Measurements from ENCODE around the gene ZNF280C.
"Not testable (repeated sequence)": the region's sequence is repeated elsewhere in the genome, so short reads cannot be mapped to it uniquely, and the experiment has no call there.

The ZNF280C gene

GRCh38 chrX:130268449-130269170 is at the start of gene ZNF280C:
ZNF280C (minus strand) TSS chrX:130268899; CDS start chrX:130260449, 8,450 bp downstream.
- DNase-seq, result peak; percentile 86 to 87

- DNase-seq, result no peak
Observed at GRCh38 chrX:130304587-130305368, 36.1 kb upstream of the ZNF280C start.

GRCh38 chrX:130301977-130302376 is 33.3 kb upstream of the ZNF280C start:
- DNase-seq, result no peak

- DNase-seq, result no peak
Observed at GRCh38 chrX:130301405-130301804, 32.7 kb upstream of the ZNF280C start.

GRCh38 chrX:130300010-130300282 is 31.2 kb upstream of the ZNF280C start:
- DNase-seq, result no peak

- DNase-seq, result no peak
Observed at GRCh38 chrX:130299279-130300009, 30.7 kb upstream of the ZNF280C start.

- DNase-seq, result no peak
Observed at GRCh38 chrX:130296743-130297142, 28.0 kb upstream of the ZNF280C start.

- no peak for DNase-seq
Observed at GRCh38 chrX:130296297-130296678, 27.6 kb upstream of the ZNF280C start.

- no peak for DNase-seq
Observed at GRCh38 chrX:130295519-130296296, 27.0 kb upstream of the ZNF280C start.

- DNase-seq, result no peak
Observed at GRCh38 chrX:130287071-130287770, 18.5 kb upstream of the ZNF280C start.

- no peak for DNase-seq
Observed at GRCh38 chrX:130285710-130286109, 17.0 kb upstream of the ZNF280C start.

- DNase-seq, result no peak
Observed at GRCh38 chrX:130285069-130285620, 16.4 kb upstream of the ZNF280C start.

- DNase-seq, result no peak
Observed at GRCh38 chrX:130282151-130282550, 13.5 kb upstream of the ZNF280C start.

- DNase-seq, result no peak
Observed at GRCh38 chrX:130280901-130281300, 12.2 kb upstream of the ZNF280C start.

- not testable (repeated sequence) for DNase-seq
Observed at GRCh38 chrX:130272253-130272652, 3.6 kb upstream of the ZNF280C start.

GRCh38 chrX:130269391-130269790 is 692 bp upstream of the ZNF280C start:
- DNase-seq, result not testable (repeated sequence)

- DNase-seq, result no peak
Observed at GRCh38 chrX:130267956-130268448, 697 bp downstream of the ZNF280C start.

- DNase-seq, result no peak
Observed at GRCh38 chrX:130264573-130264972, 4.1 kb downstream of the ZNF280C start.

GRCh38 chrX:130263016-130263415 is 5.7 kb downstream of the ZNF280C start:
- no peak for DNase-seq

GRCh38 chrX:130262231-130262630 is 6.5 kb downstream of the ZNF280C start:
- no peak for DNase-seq

- no peak for DNase-seq
Observed at GRCh38 chrX:130261296-130261893, 7.3 kb downstream of the ZNF280C start.

Data from NCI-H1930 (cell line).